DMS153 (cell line): ENCODE results near the gene AUTS2.
A peak's percentile ranks its signal among the peaks of the same experiment; 100 is the strongest.

Experiments used
- DNase-seq: peaks from one replicate; lab custom pipeline; 2025; lab: John Stamatoyannopoulos, UW

The AUTS2 gene

GRCh38 chr7:69789563-69789962, 191.3 kb downstream of the AUTS2 start:
- DNase-seq, result no peak

- DNase-seq, result no peak
Observed at GRCh38 chr7:69790977-69791724, 192.9 kb downstream of the AUTS2 start.

- DNase-seq, result no peak
Observed at GRCh38 chr7:69791739-69792138, 193.5 kb downstream of the AUTS2 start.

GRCh38 chr7:69795932-69796331, 197.7 kb downstream of the AUTS2 start:
- no peak for DNase-seq

- no peak for DNase-seq
Observed at GRCh38 chr7:69796416-69796815, 198.1 kb downstream of the AUTS2 start.

- DNase-seq, result no peak
Observed at GRCh38 chr7:69799048-69799697, 200.9 kb downstream of the AUTS2 start.

- no peak for DNase-seq
Observed at GRCh38 chr7:69799990-69800389, 201.7 kb downstream of the AUTS2 start.

- peak; percentile 6 for DNase-seq
Observed at GRCh38 chr7:69800495-69800894, 202.2 kb downstream of the AUTS2 start.

- no peak for DNase-seq
Observed at GRCh38 chr7:69801729-69802682, 203.7 kb downstream of the AUTS2 start.

GRCh38 chr7:69803699-69804516, 205.6 kb downstream of the AUTS2 start:
- no peak for DNase-seq

- DNase-seq, result no peak
Observed at GRCh38 chr7:69804962-69805361, 206.7 kb downstream of the AUTS2 start.

- DNase-seq, result no peak
Observed at GRCh38 chr7:69808391-69808790, 210.1 kb downstream of the AUTS2 start.

GRCh38 chr7:69811476-69812308, 213.4 kb downstream of the AUTS2 start:
- no peak for DNase-seq

- DNase-seq, result no peak
Observed at GRCh38 chr7:69812756-69813155, 214.5 kb downstream of the AUTS2 start.

- no peak for DNase-seq
Observed at GRCh38 chr7:69813637-69814240, 215.5 kb downstream of the AUTS2 start.

- no peak for DNase-seq
Observed at GRCh38 chr7:69814421-69814962, 216.2 kb downstream of the AUTS2 start.

GRCh38 chr7:69816501-69816900, 218.2 kb downstream of the AUTS2 start:
- no peak for DNase-seq

- no peak for DNase-seq
Observed at GRCh38 chr7:69817121-69817520, 218.8 kb downstream of the AUTS2 start.

- no peak for DNase-seq
Observed at GRCh38 chr7:69817841-69818635, 219.8 kb downstream of the AUTS2 start.
